Esophagus muscularis mucosa (tissue), 4 donors: ENCODE results near the gene CD1E. TPM values are rescaled to one million over a fixed set of nuclear protein-coding genes. Genes with fewer than 3 reads are reported as not detected.

Source experiments
- total RNA-seq, 4 donors: library from RNA; depleted of rRNA; stranded (reverse); fragments of >200 nt; gene quantifications; one replicate each; pipeline versions ENCODE4 v1.1.0 to v1.2.1, GENCODE V29; 2016

The CD1E gene
- total RNA-seq, 4 donors from 2014 or later: 0.23 to 0.99 TPM; not detected in 2

Other genes with a start within 250 kb of the CD1E start
- 1 to 10 TPM in 2 of 4 donors, under 1 TPM in 2; 0.26 to 2.0 (median 1.1) TPM for gene CD1D, start 173.0 kb upstream of the CD1E start, total RNA-seq
- not detected for gene CD1A, start 99.5 kb upstream of the CD1E start, total RNA-seq
- 1 to 10 TPM in 1 of 4 donors, under 1 TPM in 1, not detected in 2; 0.69 to 1.2 TPM for gene CD1C, start 64.0 kb upstream of the CD1E start, total RNA-seq
- gene CD1B, start 22.4 kb upstream of the CD1E start, total RNA-seq: not detected
- gene OR10T2, start 45.6 kb downstream of the CD1E start, total RNA-seq: not detected
- gene OR10K2, start 72.3 kb downstream of the CD1E start, total RNA-seq: not detected
- gene OR10K1, start 107.9 kb downstream of the CD1E start, total RNA-seq: not detected
- not detected for gene OR10R2, start 118.3 kb downstream of the CD1E start, total RNA-seq
- gene OR6Y1, start 200.5 kb downstream of the CD1E start, total RNA-seq: not detected
- gene OR6P1, start 216.7 kb downstream of the CD1E start, total RNA-seq: not detected
- not detected for gene OR10X1, start 226.0 kb downstream of the CD1E start, total RNA-seq